Skeletal muscle satellite cell (primary cell): ENCODE measurements around the gene VAX1.
"Not testable (repeated sequence)": the region's sequence is repeated elsewhere in the genome, so short reads cannot be mapped to it uniquely, and the experiment has no call there.

Experiments
- H3K27me3 ChIP-seq: 2 replicates; pipeline ENCODE4 v1.7.0; 2013; ENCODE audit warnings: low read length; ENCODE audit not compliant: control insufficient read depth, insufficient read depth
- H3K36me3 ChIP-seq: 2 replicates; pipeline ENCODE4 v1.7.0; 2013; ENCODE audit warnings: mild to moderate bottlenecking, control low read depth, low read length; ENCODE audit not compliant: insufficient read depth
- H3K4me1 ChIP-seq: 2 replicates; pipeline ENCODE4 v1.7.0; 2013; ENCODE audit warnings: low read length; ENCODE audit not compliant: control insufficient read depth, insufficient read depth
- H3K4me2 ChIP-seq: 2 replicates; pipeline ENCODE4 v1.7.0; 2013; ENCODE audit warnings: mild to moderate bottlenecking, low read length
- H3K4me3 ChIP-seq: 2 replicates; pipeline ENCODE4 v1.7.0; 2013; ENCODE audit warnings: low read length
- H3K9ac ChIP-seq: 2 replicates; pipeline ENCODE4 v1.7.0; 2013; ENCODE audit warnings: mild to moderate bottlenecking, low read depth, low read length, moderate library complexity
- H3K9me3 ChIP-seq: replicated peaks from 2 replicates; pipeline ENCODE4 v1.7.0; 2013; ENCODE audit warnings: mild to moderate bottlenecking, control low read depth, low read length

VAX1 gene

DNA sequence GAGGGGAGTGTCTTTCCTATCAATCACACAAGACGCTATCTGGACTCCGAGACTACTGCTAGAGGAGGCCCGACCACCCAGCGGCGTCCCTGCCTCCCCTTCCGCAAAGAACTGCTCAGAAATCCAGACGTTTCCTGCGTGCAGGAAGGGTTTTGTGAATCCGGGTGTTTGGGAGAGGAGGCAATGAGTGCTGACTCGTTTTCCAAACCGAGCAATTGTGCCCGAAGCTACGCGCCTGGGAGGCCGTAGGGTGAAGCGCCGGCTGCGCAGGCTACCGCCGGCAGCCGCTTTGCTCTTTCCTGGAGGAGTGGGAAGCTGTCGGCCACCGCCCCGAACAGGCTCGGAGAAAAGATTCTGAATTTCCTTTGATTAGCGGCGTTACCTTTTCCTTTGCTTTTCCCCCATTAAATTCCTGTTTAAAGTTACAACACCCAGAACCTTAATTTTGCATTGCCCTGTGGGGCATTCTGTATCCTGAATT is 5.3 kb downstream of the VAX1 start:
- Histone ChIP-seq H3K4me1 (peaks cover 10% of the 10 kb centered on the region), H3K4me2 (no peak overlapping the region), H3K4me3 (no peak overlapping the region), H3K9me3 (no peaks in the 10 kb centered on the region), H3K9ac (no peak overlapping the region), H3K27me3 (peaks cover 96% of the 10 kb centered on the region), H3K36me3 (no peaks in the 10 kb centered on the region)

DNA sequence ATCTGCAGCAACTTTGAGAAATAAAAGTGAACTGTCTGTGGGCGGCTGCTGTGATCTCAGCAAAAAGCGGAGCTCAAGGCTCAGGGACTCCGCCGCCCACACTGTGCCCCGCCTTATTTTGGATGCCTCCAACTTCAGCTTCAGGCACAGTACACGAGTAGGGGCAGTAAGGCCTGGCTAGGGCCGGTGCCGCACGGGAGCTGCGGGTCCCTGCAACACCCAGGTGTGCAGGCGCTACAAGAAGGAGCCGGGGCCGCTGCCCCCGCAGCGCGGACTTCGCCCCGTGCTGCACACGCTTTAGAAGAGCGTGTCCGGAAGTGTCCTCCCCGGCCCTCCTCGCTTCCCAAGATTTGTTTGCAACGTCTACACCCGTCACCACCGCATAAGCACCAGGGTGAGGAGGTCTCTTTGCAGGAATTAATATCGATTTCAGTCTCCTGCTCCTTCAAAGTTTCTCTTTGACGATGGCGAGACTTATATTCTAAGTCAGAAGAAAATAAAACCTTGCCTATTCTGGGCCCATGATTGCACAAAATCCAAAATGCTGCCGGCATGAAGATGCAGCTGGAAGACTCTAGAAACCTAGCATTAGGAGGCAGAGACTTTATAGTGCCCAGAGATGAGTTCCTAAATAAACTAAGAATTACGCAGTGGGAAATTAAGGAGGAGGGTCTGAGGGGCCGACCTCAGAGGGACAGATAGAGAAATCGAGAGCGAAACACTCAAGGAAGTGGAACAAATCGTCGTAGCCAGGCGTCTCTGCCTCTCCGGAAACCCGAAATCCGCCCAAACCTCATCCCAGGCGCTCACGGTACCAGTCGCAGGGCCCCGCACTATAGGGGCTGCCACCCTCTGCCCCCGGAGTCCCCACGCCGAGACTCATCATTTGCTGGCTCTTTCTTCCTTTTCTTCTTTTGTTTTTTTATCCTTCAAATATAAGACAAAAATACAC is 6.4 kb downstream of the VAX1 start:
- H3K4me1 ChIP-seq, result no peaks in the 10 kb centered on the region
- H3K27me3 ChIP-seq, result peaks cover 91% of the 10 kb centered on the region
- H3K9me3 ChIP-seq, result no peaks in the 10 kb centered on the region
- no peaks in the 10 kb centered on the region for H3K36me3 ChIP-seq
- H3K4me2 ChIP-seq, result no peak overlapping the region
- H3K4me3 ChIP-seq, result no peak overlapping the region
- H3K9ac ChIP-seq, result no peak overlapping the region

DNA sequence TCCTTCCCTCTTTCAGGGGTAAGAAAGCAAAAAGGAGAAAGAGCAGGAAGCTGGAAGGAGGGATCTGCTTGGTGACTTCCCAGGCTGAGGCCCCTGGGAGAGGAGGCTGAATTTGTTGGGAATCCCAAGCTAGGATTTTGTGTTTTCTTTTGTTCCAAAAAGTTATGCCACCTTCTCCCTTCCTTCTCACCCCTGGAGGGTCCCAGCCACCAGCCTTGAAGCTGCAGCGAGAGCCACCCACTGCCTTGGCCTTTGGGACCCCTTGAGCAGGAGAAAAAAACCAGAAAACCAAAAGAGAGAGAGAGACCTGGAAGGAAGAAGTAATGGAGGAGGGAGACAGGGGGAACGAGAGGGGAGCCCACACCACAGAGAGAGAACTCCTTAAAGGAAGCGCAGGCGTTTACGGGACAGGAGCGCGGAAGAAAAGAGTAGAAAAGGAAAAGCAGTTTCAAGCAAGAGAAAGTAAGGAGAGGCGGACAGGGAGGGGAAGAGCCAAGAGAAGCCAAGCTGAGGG is 7.2 kb downstream of the VAX1 start:
- Histone ChIP-seq H3K4me2 (no peak overlapping the region), H3K9ac (no peak overlapping the region), H3K27me3 (peaks cover 84% of the 10 kb centered on the region), H3K9me3 (no peaks in the 10 kb centered on the region), H3K36me3 (no peaks in the 10 kb centered on the region), H3K4me1 (no peaks in the 10 kb centered on the region), H3K4me3 (no peak overlapping the region)

DNA sequence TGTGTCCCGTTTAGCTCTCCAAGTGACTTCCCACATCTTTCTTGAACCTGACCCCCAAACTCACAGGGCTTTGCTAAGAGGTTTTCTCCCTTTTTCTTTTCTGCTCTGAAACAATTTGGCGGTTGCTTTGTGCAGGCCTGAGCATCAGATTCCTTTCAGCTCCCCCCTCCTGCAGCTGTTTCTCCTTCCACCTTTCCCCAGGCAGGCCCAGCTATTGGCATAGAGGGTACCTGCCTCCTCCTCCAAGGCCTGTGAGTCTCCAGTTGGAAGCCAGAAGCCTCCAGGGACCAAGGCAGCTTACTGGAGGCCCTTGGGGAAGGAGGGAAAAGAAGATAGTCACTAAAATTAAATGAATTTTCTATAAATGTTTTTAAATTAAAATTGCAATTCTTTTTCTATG is 7.7 kb downstream of the VAX1 start:
- no peak overlapping the region for H3K4me2 ChIP-seq
- H3K4me3 ChIP-seq, result no peak overlapping the region
- no peaks in the 10 kb centered on the region for H3K9me3 ChIP-seq
- no peak overlapping the region for H3K9ac ChIP-seq
- no peaks in the 10 kb centered on the region for H3K4me1 ChIP-seq
- peaks cover 78% of the 10 kb centered on the region for H3K27me3 ChIP-seq
- no peaks in the 10 kb centered on the region for H3K36me3 ChIP-seq

DNA sequence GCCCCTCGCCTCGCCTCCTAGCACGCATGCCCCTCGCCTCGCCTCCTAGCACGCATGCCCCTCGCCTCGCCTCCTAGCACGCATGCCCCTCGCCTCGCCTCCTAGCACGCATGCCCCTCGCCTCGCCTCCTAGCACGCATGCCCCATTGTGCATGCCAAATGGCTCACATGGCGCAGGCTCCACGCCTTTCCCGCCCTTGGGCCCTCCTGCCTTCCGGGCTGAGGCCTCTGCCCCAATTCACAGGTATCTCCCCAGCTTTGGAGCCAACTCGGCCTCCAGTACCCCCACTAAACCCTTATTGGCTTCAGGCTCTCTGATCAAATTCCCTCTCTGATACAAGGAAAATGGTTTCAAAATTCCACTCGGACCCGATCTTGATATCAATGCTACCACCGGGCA is 11.4 kb downstream of the VAX1 start:
- not testable (repeated sequence) for H3K4me2 ChIP-seq, H3K4me3 ChIP-seq, H3K9ac ChIP-seq, H3K9me3 ChIP-seq, H3K4me1 ChIP-seq, H3K36me3 ChIP-seq
- H3K27me3 ChIP-seq, result peaks cover 44% of the 10 kb centered on the region

DNA sequence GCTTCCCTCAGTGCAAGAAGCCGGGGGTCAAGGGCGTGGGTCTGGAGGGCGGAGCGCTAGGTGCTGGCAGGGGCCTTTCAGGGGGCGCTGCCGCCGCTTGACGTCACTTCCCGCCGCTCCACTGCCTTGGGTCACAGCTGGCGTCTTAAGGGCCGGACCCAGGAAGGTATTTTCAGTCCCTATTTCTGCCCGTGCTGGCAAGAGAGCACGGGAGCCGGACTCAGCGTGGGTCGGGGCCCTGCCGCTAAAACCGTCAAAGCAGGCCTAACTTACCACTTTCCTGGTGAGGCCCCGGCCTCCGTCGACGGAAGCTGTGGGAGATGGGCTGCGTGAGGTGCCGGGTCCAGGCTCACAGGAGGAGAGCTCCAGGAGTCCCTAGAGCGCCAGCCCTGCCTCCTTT is 12.0 kb downstream of the VAX1 start:
- Histone ChIP-seq H3K9me3 (no peaks in the 10 kb centered on the region), H3K27me3 (peaks cover 37% of the 10 kb centered on the region), H3K4me2 (no peak overlapping the region), H3K9ac (no peak overlapping the region), H3K36me3 (no peaks in the 10 kb centered on the region), H3K4me1 (no peaks in the 10 kb centered on the region), H3K4me3 (no peak overlapping the region)

DNA sequence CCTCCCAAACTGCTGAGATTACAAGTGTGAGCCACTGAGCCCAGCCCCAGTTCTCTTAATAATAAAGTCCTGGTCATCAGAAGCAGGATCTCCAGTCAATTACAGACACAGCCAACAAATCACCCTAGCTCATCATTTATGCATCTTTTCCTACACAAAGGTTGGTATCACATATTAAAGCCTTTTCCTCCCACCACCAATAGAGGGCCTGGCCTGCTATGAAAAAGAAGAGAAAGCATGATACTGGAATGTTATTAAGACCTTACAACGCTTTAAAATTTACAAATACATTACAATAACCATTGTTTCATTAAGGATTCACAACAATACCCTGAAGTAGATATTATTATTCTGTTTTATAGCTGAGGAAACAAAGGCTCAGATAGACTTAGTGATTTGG is 25.9 kb downstream of the VAX1 start:
- Histone ChIP-seq H3K36me3 (no peaks in the 10 kb centered on the region), H3K4me3 (no peak overlapping the region), H3K9me3 (no peaks in the 10 kb centered on the region), H3K4me1 (no peaks in the 10 kb centered on the region), H3K27me3 (peaks cover 3% of the 10 kb centered on the region), H3K9ac (no peak overlapping the region), H3K4me2 (no peak overlapping the region)

DNA sequence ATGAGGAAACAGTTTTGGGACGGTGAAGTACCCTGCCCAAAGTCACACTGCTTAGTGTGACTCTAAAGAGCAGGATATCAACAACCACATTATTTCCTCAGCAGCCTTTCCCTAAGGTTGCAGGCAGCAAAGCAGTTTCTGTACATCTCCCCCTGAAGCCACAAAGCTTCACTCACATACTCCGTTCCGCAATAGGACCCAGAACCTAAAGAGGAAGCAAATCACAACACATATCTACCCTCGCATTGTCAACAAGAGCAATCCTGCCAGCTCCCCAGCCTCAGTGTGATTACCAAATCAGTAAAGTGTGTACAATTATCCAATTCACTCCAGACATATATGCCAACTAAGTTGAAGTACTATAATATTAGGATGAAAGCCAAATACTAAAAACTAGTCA is 30.8 kb downstream of the VAX1 start:
- Histone ChIP-seq H3K4me1 (no peaks in the 10 kb centered on the region), H3K9ac (no peak overlapping the region), H3K4me2 (no peak overlapping the region), H3K27me3 (peaks cover 3% of the 10 kb centered on the region), H3K9me3 (no peaks in the 10 kb centered on the region), H3K36me3 (no peaks in the 10 kb centered on the region), H3K4me3 (no peak overlapping the region)

DNA sequence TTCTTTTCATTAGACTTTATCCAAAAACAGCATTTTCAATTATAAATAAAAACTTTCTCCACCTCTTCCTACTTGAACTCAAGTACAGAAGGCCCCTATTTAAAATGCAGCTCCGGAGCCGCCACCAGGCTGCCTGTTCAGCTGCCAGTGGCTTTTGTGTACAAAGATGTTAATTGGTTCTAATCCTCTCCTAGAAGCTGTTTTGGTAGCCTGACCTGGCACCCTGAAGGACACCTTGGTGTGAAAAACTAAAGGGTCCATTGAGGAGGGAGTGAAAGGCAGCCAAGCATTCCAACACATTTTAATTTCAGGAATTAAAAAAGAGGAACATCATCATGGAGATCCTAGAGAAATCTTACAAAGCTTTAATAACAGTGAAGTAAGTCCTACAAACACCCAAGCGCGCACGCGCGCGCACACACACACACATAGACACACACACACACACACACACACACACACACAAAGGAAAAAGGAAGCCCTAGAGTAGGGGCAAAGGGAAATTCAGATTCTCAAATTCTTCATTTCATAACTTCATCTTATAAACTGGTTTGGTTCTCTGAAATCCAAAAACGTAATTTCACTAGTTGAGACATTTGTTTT is 41.4 kb downstream of the VAX1 start:
- H3K4me3 ChIP-seq, result no peak overlapping the region
- H3K27me3 ChIP-seq, result peaks cover 17% of the 10 kb centered on the region
- no peaks in the 10 kb centered on the region for H3K36me3 ChIP-seq
- no peak overlapping the region for H3K4me2 ChIP-seq
- H3K9ac ChIP-seq, result no peak overlapping the region
- no peaks in the 10 kb centered on the region for H3K4me1 ChIP-seq
- no peaks in the 10 kb centered on the region for H3K9me3 ChIP-seq

DNA sequence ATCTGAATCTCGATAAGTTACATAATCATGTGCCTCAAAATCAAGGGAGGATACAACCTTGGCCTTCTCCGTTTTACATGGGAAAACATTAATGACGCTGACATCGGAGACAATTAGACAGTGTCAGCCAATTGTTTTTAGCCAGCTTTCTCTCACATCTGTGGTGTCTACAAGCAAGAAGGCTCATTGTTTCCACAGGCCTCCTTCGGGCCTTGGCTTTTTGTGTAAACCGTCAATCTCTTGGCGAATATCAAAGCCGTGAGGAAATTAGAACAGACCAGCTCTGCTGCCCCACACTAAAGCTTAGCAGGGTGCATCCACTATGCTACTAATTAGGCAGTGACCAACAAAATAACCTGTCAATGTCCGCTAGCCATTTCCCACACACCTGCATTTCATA is 43.2 kb downstream of the VAX1 start:
- no peak overlapping the region for H3K4me2 ChIP-seq
- no peak overlapping the region for H3K9ac ChIP-seq
- H3K4me3 ChIP-seq, result no peak overlapping the region
- H3K4me1 ChIP-seq, result no peaks in the 10 kb centered on the region
- no peaks in the 10 kb centered on the region for H3K36me3 ChIP-seq
- peaks cover 17% of the 10 kb centered on the region for H3K27me3 ChIP-seq
- H3K9me3 ChIP-seq, result no peaks in the 10 kb centered on the region

DNA sequence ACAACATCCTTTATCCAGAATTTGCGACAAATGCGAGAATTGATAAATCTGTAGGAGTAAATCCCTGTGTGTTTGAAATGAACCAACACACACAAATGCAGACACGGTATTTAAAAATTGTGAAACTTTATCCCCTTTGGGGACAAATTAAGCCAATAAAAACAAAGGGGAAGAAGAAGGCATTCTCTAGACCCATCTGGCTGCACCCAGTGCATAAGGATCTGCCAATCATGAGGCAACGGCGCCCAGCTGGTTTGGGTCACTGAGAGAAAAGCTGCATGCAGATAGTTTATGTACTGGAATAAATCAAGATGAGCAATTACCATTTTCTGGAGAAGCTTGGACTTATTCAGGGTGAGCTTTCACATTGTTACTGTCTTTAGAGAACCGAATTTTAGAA is 45.7 kb downstream of the VAX1 start:
- Histone ChIP-seq H3K4me1 (no peaks in the 10 kb centered on the region), H3K9me3 (no peaks in the 10 kb centered on the region), H3K4me2 (no peak overlapping the region), H3K36me3 (no peaks in the 10 kb centered on the region), H3K4me3 (no peak overlapping the region), H3K27me3 (peaks cover 17% of the 10 kb centered on the region), H3K9ac (no peak overlapping the region)
